Caco-2 (cell line): Measurements from ENCODE around the gene COMMD10. TPM values are rescaled to one million over a fixed set of nuclear protein-coding genes. Genes with fewer than 3 reads are reported as not detected.

Experiments
- BruUV-seq: library from RNA; stranded (reverse); fragments of 400-500 nt; replicated peaks from 2 replicates; lab custom pipeline; 2021; lab: Mats Ljungman, UMichigan
- CTCF ChIA-PET: fragments of 300-600 bp; sonication (Branson Sonifier 250); formaldehyde crosslinking; loops from one replicate; lab custom pipeline; 2022; ENCODE audit warnings: antibody characterized with exemption; lab: Charles Lee
- POLR2A ChIA-PET: fragments of 300-600 bp; sonication (Branson Sonifier 250); formaldehyde crosslinking; loops from one replicate; lab custom pipeline; 2022; ENCODE audit warnings: antibody characterized with exemption; lab: Charles Lee
- DNase-seq, 2 experiments: peaks; one replicate each; pipeline versions ENCODE4 v3.0.0 to v3.0.0-alpha.2; 2020 to 2022
- H3K27me3 ChIP-seq: replicated peaks from 2 replicates; pipeline ENCODE4 v1.6.0; 2011; ENCODE audit warnings: low read length; ENCODE audit not compliant: control insufficient read depth, insufficient read depth
- H3K36me3 ChIP-seq: 2 replicates; pipeline ENCODE4 v1.5.1; 2011; ENCODE audit warnings: low read length; ENCODE audit not compliant: control insufficient read depth, insufficient read depth
- H3K4me1 ChIP-seq: fragments of 250-450 bp; sonication (Bioruptor Pico); 2 replicates; pipeline ENCODE4 v1.5.1; 2020; ENCODE audit warnings: mild to moderate bottlenecking
- H3K4me3 ChIP-seq: 2 replicates; pipeline ENCODE4 v1.5.1; 2011; ENCODE audit warnings: low read depth, mild to moderate bottlenecking, control low read depth, low read length
- H3K9me3 ChIP-seq: fragments of 250-450 bp; sonication (Bioruptor Pico); 2 replicates; pipeline ENCODE4 v1.5.1; 2020; ENCODE audit warnings: mild to moderate bottlenecking, moderate library complexity
- H3K27ac Mint-ChIP-seq: one replicate; pipeline ENCODE4 v1.8.0; 2022; ENCODE audit warnings: mixed read lengths; ENCODE audit not compliant: unreplicated experiment
- H3K27me3 Mint-ChIP-seq: one replicate; pipeline ENCODE4 v1.8.0; 2022; ENCODE audit warnings: mixed read lengths; ENCODE audit not compliant: insufficient read depth, unreplicated experiment
- H3K36me3 Mint-ChIP-seq: one replicate; pipeline ENCODE4 v1.8.0; 2022; ENCODE audit warnings: mild to moderate bottlenecking, mixed read lengths; ENCODE audit not compliant: insufficient read depth, unreplicated experiment
- H3K4me1 Mint-ChIP-seq: one replicate; pipeline ENCODE4 v1.8.0; 2022; ENCODE audit warnings: low read depth, mixed read lengths; ENCODE audit not compliant: unreplicated experiment
- H3K4me3 Mint-ChIP-seq: one replicate; pipeline ENCODE4 v1.8.0; 2022; ENCODE audit warnings: mild to moderate bottlenecking, moderate library complexity, mixed read lengths; ENCODE audit not compliant: unreplicated experiment
- H3K9me3 Mint-ChIP-seq: one replicate; pipeline ENCODE4 v1.8.0; 2022; ENCODE audit warnings: mixed read lengths; ENCODE audit not compliant: unreplicated experiment
- intact Hi-C: fragments of 100-400 bp; cut with micrococcal nuclease; formaldehyde crosslinking; loops from one replicate; pipeline ENCODE4 v1.10.0; 2022; ENCODE audit not compliant: unreplicated experiment
- total RNA-seq: library from RNA; stranded (reverse); gene quantifications from 2 replicates; pipeline ENCODE4 v1.2.3, GENCODE V29; 2022
- TF ChIP-seq, protein P1 (sequence below), 2 experiments: fragments of 200-600 bp in 1 of 2; IDR thresholded peaks; 1 replicate in 1 of 2; 2 replicates in 1 of 2; pipeline versions ENCODE4 v1.5.1 to v1.8.0; 2011 to 2022; ENCODE audit warnings: antibody characterized with exemption in 1 of 2, control low read depth in 1 of 2, inconsistent platforms in 1 of 2, low read depth in 1 of 2, low read length in 1 of 2, mild to moderate bottlenecking in 1 of 2, moderate library complexity in 1 of 2; ENCODE audit not compliant: insufficient read depth in 1 of 2, severe bottlenecking in 1 of 2, unreplicated experiment in 1 of 2

COMMD10 gene
- total RNA-seq, 1 experiment from 2014 or later, result 26.4 TPM

DNA sequence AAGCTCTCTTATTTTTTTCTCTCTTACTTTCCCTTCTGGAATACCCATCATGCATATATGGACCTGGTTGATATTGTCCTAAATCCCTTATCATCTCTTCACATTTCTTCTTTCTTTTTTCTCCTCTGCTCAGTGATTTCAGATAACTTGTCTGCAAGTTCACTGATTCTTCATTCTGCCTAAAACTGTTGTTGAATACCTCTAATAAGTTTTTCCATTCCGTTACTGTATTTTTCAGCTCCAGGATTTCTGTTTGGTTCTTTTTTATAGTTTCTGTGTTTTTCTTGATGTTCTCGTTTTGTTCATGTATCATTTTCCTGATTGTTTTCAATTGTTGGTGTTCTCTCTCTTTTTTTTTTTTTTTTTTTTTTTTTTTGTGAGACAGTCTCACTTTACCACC, 203.7 kb downstream of the COMMD10 start:
- H3K36me3 Mint-ChIP-seq, result no peaks in the 10 kb centered on the region
- POLR2A ChIA-PET, result no interaction called here

DNA sequence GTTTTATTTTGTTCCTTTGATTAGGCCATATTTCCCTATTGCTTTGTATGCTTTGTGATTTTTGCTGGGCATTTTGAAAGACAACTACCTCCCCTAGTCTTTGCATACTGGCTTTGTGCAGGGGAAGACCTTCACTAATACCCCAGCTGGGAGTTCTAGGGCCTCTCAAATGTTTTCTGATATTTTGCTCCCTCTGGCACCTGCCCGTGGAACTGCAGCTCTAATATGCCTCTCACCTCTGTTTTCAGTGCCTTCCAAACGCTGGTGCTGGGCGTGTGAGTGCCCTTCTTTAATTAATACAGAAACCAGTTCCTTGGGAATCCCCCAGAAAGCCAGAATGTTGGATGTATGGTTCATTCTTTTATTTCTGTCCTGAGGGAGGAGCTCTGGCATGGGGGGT, 204.5 kb downstream of the COMMD10 start:
- no peaks in the 10 kb centered on the region for H3K4me1 Mint-ChIP-seq
- H3K4me3 ChIP-seq, result no peak overlapping the region
- no peaks in the 10 kb centered on the region for H3K4me1 ChIP-seq
- no peaks in the 10 kb centered on the region for H3K27me3 ChIP-seq
- H3K9me3 Mint-ChIP-seq, result peaks cover 29% of the 10 kb centered on the region
- no TSS peak for BruUV-seq
- H3K36me3 Mint-ChIP-seq, result no peaks in the 10 kb centered on the region
- intact Hi-C loops, result no loop called here
- H3K4me3 Mint-ChIP-seq, result no peak overlapping the region
- H3K9me3 ChIP-seq, result no peaks in the 10 kb centered on the region
- POLR2A ChIA-PET, result no interaction called here
- CTCF ChIA-PET, result no interaction called here
- no peaks in the 10 kb centered on the region for H3K36me3 ChIP-seq
- H3K27me3 Mint-ChIP-seq, result no peaks in the 10 kb centered on the region
- DNase-seq, result no peak
- TF ChIP-seq, protein P1, sequence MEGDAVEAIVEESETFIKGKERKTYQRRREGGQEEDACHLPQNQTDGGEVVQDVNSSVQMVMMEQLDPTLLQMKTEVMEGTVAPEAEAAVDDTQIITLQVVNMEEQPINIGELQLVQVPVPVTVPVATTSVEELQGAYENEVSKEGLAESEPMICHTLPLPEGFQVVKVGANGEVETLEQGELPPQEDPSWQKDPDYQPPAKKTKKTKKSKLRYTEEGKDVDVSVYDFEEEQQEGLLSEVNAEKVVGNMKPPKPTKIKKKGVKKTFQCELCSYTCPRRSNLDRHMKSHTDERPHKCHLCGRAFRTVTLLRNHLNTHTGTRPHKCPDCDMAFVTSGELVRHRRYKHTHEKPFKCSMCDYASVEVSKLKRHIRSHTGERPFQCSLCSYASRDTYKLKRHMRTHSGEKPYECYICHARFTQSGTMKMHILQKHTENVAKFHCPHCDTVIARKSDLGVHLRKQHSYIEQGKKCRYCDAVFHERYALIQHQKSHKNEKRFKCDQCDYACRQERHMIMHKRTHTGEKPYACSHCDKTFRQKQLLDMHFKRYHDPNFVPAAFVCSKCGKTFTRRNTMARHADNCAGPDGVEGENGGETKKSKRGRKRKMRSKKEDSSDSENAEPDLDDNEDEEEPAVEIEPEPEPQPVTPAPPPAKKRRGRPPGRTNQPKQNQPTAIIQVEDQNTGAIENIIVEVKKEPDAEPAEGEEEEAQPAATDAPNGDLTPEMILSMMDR (IDR thresholded peaks at IDR 0.05; ENCODE audit: insufficient read depth in 1 of 2, low read depth in 1 of 2, low read length in 1 of 2, severe bottlenecking in 1 of 2, unreplicated experiment in 1 of 2), result no peak
- H3K27ac Mint-ChIP-seq, result no peak overlapping the region

More for the DNA sequence above, 203.7 kb downstream of the COMMD10 start:
- H3K9me3 ChIP-seq, result no peaks in the 10 kb centered on the region
- BruUV-seq, result no TSS peak
- no peak for DNase-seq
- Mint-ChIP-seq H3K27me3 (no peaks in the 10 kb centered on the region), H3K4me3 (no peak overlapping the region), H3K9me3 (peaks cover 29% of the 10 kb centered on the region), H3K27ac (no peak overlapping the region), H3K4me1 (no peaks in the 10 kb centered on the region)
- intact Hi-C loops, result no loop called here
- CTCF ChIA-PET, result no interaction called here
- H3K36me3 ChIP-seq, result no peaks in the 10 kb centered on the region
- H3K4me1 ChIP-seq, result no peaks in the 10 kb centered on the region
- no peak overlapping the region for H3K4me3 ChIP-seq
- H3K27me3 ChIP-seq, result no peaks in the 10 kb centered on the region
- TF ChIP-seq, protein P1 (IDR thresholded peaks at IDR 0.05; ENCODE audit: insufficient read depth in 1 of 2, low read depth in 1 of 2, low read length in 1 of 2, severe bottlenecking in 1 of 2, unreplicated experiment in 1 of 2), result no peak

GRCh38 chr5:116291271-116291670, 206.4 kb downstream of the COMMD10 start:
- intact Hi-C loops, result no loop called here

More at GRCh38 chr5:116291271-116291670, 206.4 kb downstream of the COMMD10 start:
- no peaks in the 10 kb centered on the region for H3K27me3 ChIP-seq
- H3K36me3 Mint-ChIP-seq, result no peaks in the 10 kb centered on the region
- H3K27ac Mint-ChIP-seq, result no peak overlapping the region
- no peaks in the 10 kb centered on the region for H3K4me1 ChIP-seq
- H3K4me1 Mint-ChIP-seq, result peaks cover under 1% of the 10 kb centered on the region
- TF ChIP-seq, protein P1 (IDR thresholded peaks at IDR 0.05; ENCODE audit: insufficient read depth in 1 of 2, low read depth in 1 of 2, low read length in 1 of 2, severe bottlenecking in 1 of 2, unreplicated experiment in 1 of 2), result no peak
- H3K9me3 Mint-ChIP-seq, result peaks cover 26% of the 10 kb centered on the region
- no peak overlapping the region for H3K4me3 ChIP-seq
- POLR2A ChIA-PET, result no interaction called here
- CTCF ChIA-PET, result no interaction called here
- H3K9me3 ChIP-seq, result no peaks in the 10 kb centered on the region
- no TSS peak for BruUV-seq
- H3K36me3 ChIP-seq, result no peaks in the 10 kb centered on the region
- H3K27me3 Mint-ChIP-seq, result no peaks in the 10 kb centered on the region
- DNase-seq, result no peak
- no peak overlapping the region for H3K4me3 Mint-ChIP-seq
